Lower lobe of right lung (tissue), 2 donors: ENCODE data around the gene SESN3. TPM values are rescaled to one million over a fixed set of nuclear protein-coding genes. Genes with fewer than 3 reads are reported as not detected.

ENCODE experiments used
- ATAC-seq, 2 donors: fragments of 200-7000 bp; cut with Tn5 transposase; one replicate each; pipeline ENCODE4 v1.9.1; 2020 to 2022; ENCODE audit warnings: mild to moderate bottlenecking in 2 of 2, moderate library complexity in 2 of 2
- DNase-seq: peaks from one replicate; pipeline ENCODE4 v3.0.0-alpha.2; 2020
- H3K27ac ChIP-seq: fragments of 200-600 bp; one replicate; pipeline ENCODE4 v1.8.0; 2022
- H3K27me3 ChIP-seq: fragments of 200-600 bp; one replicate; pipeline ENCODE4 v1.8.0; 2022; ENCODE audit warnings: low read depth
- H3K36me3 ChIP-seq: fragments of 200-600 bp; one replicate; pipeline ENCODE4 v1.8.0; 2022; ENCODE audit warnings: mild to moderate bottlenecking
- H3K4me1 ChIP-seq: fragments of 200-600 bp; one replicate; pipeline ENCODE4 v1.8.0; 2022
- H3K4me3 ChIP-seq: fragments of 200-600 bp; one replicate; pipeline ENCODE4 v1.8.0; 2022; ENCODE audit warnings: mild to moderate bottlenecking
- H3K9me3 ChIP-seq: fragments of 200-600 bp; one replicate; pipeline ENCODE4 v1.8.0; 2022
- intact Hi-C: fragments of 100-400 bp; cut with DNase I; formaldehyde crosslinking; loops from one replicate; pipeline ENCODE4 v1.11.0; 2022
- total RNA-seq: library from RNA; stranded (reverse); fragmentation: NEBNext Ultra II Directional; extraction: Animal tissue kit (Norgen Biotek cat#: 25700); gene quantifications from one replicate; pipeline ENCODE4 v1.2.1, GENCODE V29; 2021
- TF ChIP-seq, protein P1 (sequence below): fragments of 200-600 bp; IDR thresholded peaks from one replicate; pipeline ENCODE4 v1.8.0; 2022; ENCODE audit warnings: antibody characterized with exemption, mild to moderate bottlenecking
- donor health status: DM: no; HTN: yes; CAD: no; lungs with severe emphysema.

Gene SESN3
- total RNA-seq, 1 donor from 2014 or later, result 33.8 TPM

- Histone ChIP-seq H3K4me1 (no peaks in the 10 kb centered on the region), H3K9me3 (no peaks in the 10 kb centered on the region), H3K27me3 (no peaks in the 10 kb centered on the region), H3K27ac (no peak overlapping the region), H3K4me3 (no peak overlapping the region), H3K36me3 (no peaks in the 10 kb centered on the region)
- DNase-seq (no peak), ATAC-seq (no peak)
- intact Hi-C loops, result no loop called here
- TF ChIP-seq, protein P1, sequence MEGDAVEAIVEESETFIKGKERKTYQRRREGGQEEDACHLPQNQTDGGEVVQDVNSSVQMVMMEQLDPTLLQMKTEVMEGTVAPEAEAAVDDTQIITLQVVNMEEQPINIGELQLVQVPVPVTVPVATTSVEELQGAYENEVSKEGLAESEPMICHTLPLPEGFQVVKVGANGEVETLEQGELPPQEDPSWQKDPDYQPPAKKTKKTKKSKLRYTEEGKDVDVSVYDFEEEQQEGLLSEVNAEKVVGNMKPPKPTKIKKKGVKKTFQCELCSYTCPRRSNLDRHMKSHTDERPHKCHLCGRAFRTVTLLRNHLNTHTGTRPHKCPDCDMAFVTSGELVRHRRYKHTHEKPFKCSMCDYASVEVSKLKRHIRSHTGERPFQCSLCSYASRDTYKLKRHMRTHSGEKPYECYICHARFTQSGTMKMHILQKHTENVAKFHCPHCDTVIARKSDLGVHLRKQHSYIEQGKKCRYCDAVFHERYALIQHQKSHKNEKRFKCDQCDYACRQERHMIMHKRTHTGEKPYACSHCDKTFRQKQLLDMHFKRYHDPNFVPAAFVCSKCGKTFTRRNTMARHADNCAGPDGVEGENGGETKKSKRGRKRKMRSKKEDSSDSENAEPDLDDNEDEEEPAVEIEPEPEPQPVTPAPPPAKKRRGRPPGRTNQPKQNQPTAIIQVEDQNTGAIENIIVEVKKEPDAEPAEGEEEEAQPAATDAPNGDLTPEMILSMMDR, result no peak
Measured at GRCh38 chr11:95121698-95122097, 109.3 kb downstream of the SESN3 start.

GRCh38 chr11:95119361-95120060 is 111.5 kb downstream of the SESN3 start:
- Histone ChIP-seq H3K27me3 (no peaks in the 10 kb centered on the region), H3K36me3 (no peaks in the 10 kb centered on the region), H3K27ac (no peak overlapping the region), H3K4me3 (no peak overlapping the region), H3K9me3 (no peaks in the 10 kb centered on the region), H3K4me1 (no peaks in the 10 kb centered on the region)
- intact Hi-C loops, result no loop called here
- TF ChIP-seq, protein P1, result no peak
- ATAC-seq (no peak), DNase-seq (no peak)

GRCh38 chr11:95115597-95115996 is 115.4 kb downstream of the SESN3 start:
- Histone ChIP-seq H3K27ac (no peak overlapping the region), H3K9me3 (no peaks in the 10 kb centered on the region), H3K4me1 (no peaks in the 10 kb centered on the region), H3K27me3 (no peaks in the 10 kb centered on the region), H3K36me3 (no peaks in the 10 kb centered on the region), H3K4me3 (no peak overlapping the region)
- intact Hi-C loops, result no loop called here
- DNase-seq (no peak), ATAC-seq (no peak)
- TF ChIP-seq, protein P1, result no peak

Other genes starting within 250 kb of the SESN3 start
- gene KDM4E, start 205.9 kb downstream of the SESN3 start, total RNA-seq, result not detected
- gene KDM4F, start 181.8 kb downstream of the SESN3 start, total RNA-seq, result not detected
- gene SRSF8, start 164.3 kb downstream of the SESN3 start, total RNA-seq, result 42.9 TPM
- 30.4 TPM for gene ENDOD1, start 141.4 kb downstream of the SESN3 start, total RNA-seq